Prostate gland (tissue), 2 donors: ENCODE results near the gene TMEM11.

Experiments
- POLR2A ChIP-seq: fragments of 450-650 bp; IDR thresholded peaks from one replicate; pipeline ENCODE4 v1.6.1; 2016; ENCODE audit warnings: antibody characterized with exemption, mild to moderate bottlenecking
- POLR2AphosphoS5 ChIP-seq: sonication (generic); formaldehyde crosslinking; IDR thresholded peaks from one replicate; pipeline ENCODE4 v1.6.1; 2017; ENCODE audit warnings: antibody characterized with exemption
- TF ChIP-seq, protein P1 (sequence below), 4 experiments: fragments of 200-600 bp in 2 of 4; fragments of 450-650 bp in 2 of 4; sonication (generic) in 2 of 4; IDR thresholded peaks; 1 replicate in 3 of 4; 2 replicates in 1 of 4; pipeline ENCODE4 v1.5.1; 2016 to 2019; ENCODE audit warnings: antibody characterized with exemption in 4 of 4, mild to moderate bottlenecking in 2 of 4, moderate library complexity in 2 of 4

- TF ChIP-seq, protein P1, sequence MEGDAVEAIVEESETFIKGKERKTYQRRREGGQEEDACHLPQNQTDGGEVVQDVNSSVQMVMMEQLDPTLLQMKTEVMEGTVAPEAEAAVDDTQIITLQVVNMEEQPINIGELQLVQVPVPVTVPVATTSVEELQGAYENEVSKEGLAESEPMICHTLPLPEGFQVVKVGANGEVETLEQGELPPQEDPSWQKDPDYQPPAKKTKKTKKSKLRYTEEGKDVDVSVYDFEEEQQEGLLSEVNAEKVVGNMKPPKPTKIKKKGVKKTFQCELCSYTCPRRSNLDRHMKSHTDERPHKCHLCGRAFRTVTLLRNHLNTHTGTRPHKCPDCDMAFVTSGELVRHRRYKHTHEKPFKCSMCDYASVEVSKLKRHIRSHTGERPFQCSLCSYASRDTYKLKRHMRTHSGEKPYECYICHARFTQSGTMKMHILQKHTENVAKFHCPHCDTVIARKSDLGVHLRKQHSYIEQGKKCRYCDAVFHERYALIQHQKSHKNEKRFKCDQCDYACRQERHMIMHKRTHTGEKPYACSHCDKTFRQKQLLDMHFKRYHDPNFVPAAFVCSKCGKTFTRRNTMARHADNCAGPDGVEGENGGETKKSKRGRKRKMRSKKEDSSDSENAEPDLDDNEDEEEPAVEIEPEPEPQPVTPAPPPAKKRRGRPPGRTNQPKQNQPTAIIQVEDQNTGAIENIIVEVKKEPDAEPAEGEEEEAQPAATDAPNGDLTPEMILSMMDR (IDR thresholded peaks at IDR 0.05) = no peak
- TF ChIP-seq POLR2AphosphoS5 (no peak), POLR2A (no peak)
Measured at GRCh38 chr17:21231533-21231932, 17.6 kb upstream of the TMEM11 start.
